Gastrocnemius medialis (tissue), 4 donors: ENCODE measurements around the gene ZNF3. TPM values are rescaled to one million over a fixed set of nuclear protein-coding genes. Genes with fewer than 3 reads are reported as not detected.

Source experiments
- ATAC-seq, 2 donors: fragments of 150-250 bp; one replicate each; pipeline ENCODE4 v1.9.1; 2016
- DNase-seq, 2 donors: peaks; one replicate each; pipeline ENCODE4 v3.0.0-alpha.2; 2019
- H3K27ac ChIP-seq, 4 donors: fragments of 200-600 bp; sonication (generic); 1 replicate in 1 of 4; 2 replicates in 3 of 4; pipeline ENCODE4 v1.5.1; 2016 to 2018; ENCODE audit warnings: mild to moderate bottlenecking in 2 of 4, moderate library complexity in 1 of 4
- H3K27me3 ChIP-seq, 3 donors: fragments of 200-600 bp; sonication (generic) in 2 of 3; 1 replicate in 1 of 3; 2 replicates in 2 of 3; pipeline versions ENCODE4 v1.5.1 to v1.6.0; 2016 to 2019; ENCODE audit warnings: mild to moderate bottlenecking in 1 of 3, moderate library complexity in 1 of 3
- H3K36me3 ChIP-seq, 2 donors: fragments of 200-600 bp; sonication (generic) in 1 of 2; one replicate each; pipeline ENCODE4 v1.5.1; 2017 to 2018
- H3K4me1 ChIP-seq, 2 donors: fragments of 200-600 bp; sonication (generic) in 1 of 2; one replicate each; pipeline ENCODE4 v1.5.1; 2016 to 2017; ENCODE audit warnings: mild to moderate bottlenecking in 2 of 2
- H3K4me3 ChIP-seq, 4 donors: fragments of 200-600 bp; sonication (generic) in 3 of 4; 1 replicate in 1 of 4; 2 replicates in 3 of 4; pipeline ENCODE4 v1.5.1; 2016 to 2019; ENCODE audit warnings: mild to moderate bottlenecking in 2 of 4
- H3K9me3 ChIP-seq, 3 donors: fragments of 200-600 bp; sonication (generic) in 2 of 3; 1 replicate in 1 of 3; 2 replicates in 2 of 3; pipeline ENCODE4 v1.5.1; 2016 to 2019
- CTCF ChIP-seq, 5 experiments: fragments of 450-650 bp in 3 of 5; fragments of 200-600 bp in 2 of 5; sonication (generic) in 2 of 5; IDR thresholded peaks in 4 of 5; conservative IDR thresholded peaks in 1 of 5; 1 replicate in 4 of 5; 2 replicates in 1 of 5; pipeline ENCODE4 v1.5.1; 2016 to 2019; ENCODE audit warnings: antibody characterized with exemption in 5 of 5, mild to moderate bottlenecking in 3 of 5, moderate library complexity in 3 of 5
- POLR2A ChIP-seq, 2 donors: fragments of 450-650 bp; IDR thresholded peaks; one replicate each; pipeline ENCODE4 v1.6.1; 2017; ENCODE audit warnings: antibody characterized with exemption in 2 of 2, mild to moderate bottlenecking in 2 of 2, moderate library complexity in 2 of 2
- in situ Hi-C, 4 donors: fragments of 200-750 bp; cut with MboI; loops; one replicate each; pipeline versions ENCODE4 v1.15.0 to v1.8.0; 2017; ENCODE audit warnings: low sequenced_read_pairs in 4 of 4
- intact Hi-C: fragments of 100-400 bp; cut with DNase I; formaldehyde crosslinking; loops from one replicate; pipeline ENCODE4 v1.15.1; 2023; ENCODE audit warnings: low total_unique reads
- total RNA-seq, 4 donors: library from RNA; depleted of rRNA; stranded (reverse); fragments of >200 nt; gene quantifications; one replicate each; pipeline versions ENCODE4 v1.1.0 to v1.2.3, GENCODE V29; 2016

Gene ZNF3
- total RNA-seq, 4 donors from 2014 or later = 11.2 to 19.2 (median 16.1) TPM

GRCh38 chr7:100124301-100125230, 43.0 kb upstream of the ZNF3 start:
- peaks cover 20 to 23% of the 10 kb centered on the region in 2 donors for H3K4me1 ChIP-seq
- no peak for ATAC-seq
- no peak for TF ChIP-seq POLR2A (IDR thresholded peaks at IDR 0.05)
- no peak for TF ChIP-seq CTCF (IDR thresholded peaks at IDR 0.05 in 4 of 5, conservative IDR thresholded peaks at IDR 0.05 in 1 of 5)
- H3K9me3 ChIP-seq = no peaks in the 10 kb centered on the region
- no peaks in the 10 kb centered on the region for H3K27me3 ChIP-seq
- no peak for DNase-seq
- in situ Hi-C loops = loop anchor here in 2 of 4 donors (10.0 to 25.0 kb wide), 2 partner anchors 130 to 213 kb away; no protein-coding TSS in a partner anchor
- H3K36me3 ChIP-seq = no peaks in the 10 kb centered on the region
- H3K27ac ChIP-seq = peak overlapping the region in 1 of 4 donors; percentile 31
- intact Hi-C loops = loop anchor here (5.0 to 10.0 kb wide), 3 partner anchors 37 to 132 kb away; partner anchors contain the start of genes COPS6 and ZKSCAN1
- no peak overlapping the region for H3K4me3 ChIP-seq

DNA sequence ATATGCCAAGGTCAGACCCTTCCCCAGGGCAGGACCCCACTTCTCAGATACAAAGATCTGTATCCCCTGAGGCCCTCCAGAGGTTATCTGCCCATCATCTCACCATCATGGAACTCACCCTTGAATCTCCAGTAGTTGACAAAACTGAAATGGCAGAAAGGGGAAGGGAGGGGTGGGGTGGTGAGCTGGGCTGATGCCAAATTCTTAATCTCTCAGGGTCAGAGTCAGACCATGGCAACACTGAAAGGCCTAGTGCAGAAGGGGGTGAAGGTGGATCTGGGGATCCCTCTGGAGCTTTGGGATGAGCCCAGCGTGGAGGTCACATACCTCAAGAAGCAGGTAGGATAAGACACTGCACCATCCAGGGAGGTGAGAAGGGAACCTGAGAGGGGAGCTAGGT, 41.0 kb upstream of the ZNF3 start:
- H3K4me1 ChIP-seq = peaks cover 28 to 32% of the 10 kb centered on the region in 2 donors
- TF ChIP-seq POLR2A (IDR thresholded peaks at IDR 0.05) = no peak
- no peak for TF ChIP-seq CTCF (IDR thresholded peaks at IDR 0.05 in 4 of 5, conservative IDR thresholded peaks at IDR 0.05 in 1 of 5)
- in situ Hi-C loops = loop anchor here in 1 of 4 donors (10.0 kb wide), 1 partner anchor 128 kb away; no protein-coding TSS in a partner anchor
- H3K4me3 ChIP-seq = no peak overlapping the region
- intact Hi-C loops = loop anchor here (10.0 kb wide), 1 partner anchor 108 kb away; the partner anchor contains the start of gene ZKSCAN1
- DNase-seq (no peak), ATAC-seq (no peak)
- no peaks in the 10 kb centered on the region for H3K27me3 ChIP-seq
- H3K36me3 ChIP-seq = no peaks in the 10 kb centered on the region
- no peaks in the 10 kb centered on the region for H3K9me3 ChIP-seq
- no peak overlapping the region for H3K27ac ChIP-seq

DNA sequence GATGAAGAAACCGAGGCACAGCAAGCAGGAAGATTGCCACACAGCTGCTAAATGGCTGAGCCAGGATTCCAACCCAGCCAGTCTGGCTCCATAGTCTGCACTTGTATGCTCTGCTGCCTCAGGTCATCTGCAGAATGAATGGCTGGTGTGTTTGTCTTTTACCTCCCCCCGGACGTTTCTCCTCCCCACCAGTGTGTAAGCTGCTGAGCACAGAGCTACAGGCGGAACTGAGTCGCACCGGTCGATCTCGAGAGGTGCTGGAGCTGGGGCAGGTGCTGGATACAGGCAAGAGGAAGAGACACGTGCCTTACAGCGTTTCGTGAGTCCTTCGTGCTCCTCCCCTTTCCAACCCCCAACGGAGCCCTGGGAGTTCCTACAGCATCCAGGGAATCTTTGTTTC, 40.5 kb upstream of the ZNF3 start:
- intact Hi-C loops (loop anchor here (10.0 kb wide), 1 partner anchor 107 kb away; the partner anchor contains the start of gene ZKSCAN1), in situ Hi-C loops (loop anchor here in 1 of 4 donors (10.0 kb wide), 1 partner anchor 127 kb away; no protein-coding TSS in a partner anchor)
- TF ChIP-seq POLR2A (IDR thresholded peaks at IDR 0.05) (no peak), CTCF (IDR thresholded peaks at IDR 0.05 in 4 of 5, conservative IDR thresholded peaks at IDR 0.05 in 1 of 5) (no peak)
- ATAC-seq = no peak
- H3K27me3 ChIP-seq = no peaks in the 10 kb centered on the region
- no peaks in the 10 kb centered on the region for H3K9me3 ChIP-seq
- no peak for DNase-seq
- no peak overlapping the region for H3K27ac ChIP-seq
- H3K4me1 ChIP-seq = peaks cover 28 to 32% of the 10 kb centered on the region in 2 donors
- no peak overlapping the region for H3K4me3 ChIP-seq
- no peaks in the 10 kb centered on the region for H3K36me3 ChIP-seq

DNA sequence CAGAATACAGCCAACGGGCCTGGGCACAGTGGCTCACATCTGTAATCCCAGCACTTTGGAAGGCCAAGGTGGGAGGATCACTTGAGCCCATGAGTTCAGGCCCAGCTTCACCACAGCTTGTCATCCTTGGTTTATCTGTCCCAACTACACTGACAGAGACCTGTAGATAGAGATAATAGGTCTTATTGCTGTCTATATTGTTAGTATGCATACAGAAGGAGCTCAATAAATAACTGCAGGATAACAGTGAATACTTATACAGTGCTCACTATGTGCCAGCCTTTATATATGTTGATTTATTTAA, 39.2 kb upstream of the ZNF3 start:
- Histone ChIP-seq H3K4me1 (peaks cover 20 to 24% of the 10 kb centered on the region in 2 donors), H3K27me3 (no peaks in the 10 kb centered on the region), H3K36me3 (no peaks in the 10 kb centered on the region), H3K4me3 (peak overlapping the region in 1 of 4 donors; percentile 88), H3K27ac (peak overlapping the region in 2 of 4 donors; percentile 88 to 90), H3K9me3 (no peaks in the 10 kb centered on the region)
- intact Hi-C loops (loop anchor here (10.0 kb wide), 1 partner anchor 106 kb away; the partner anchor contains the start of gene ZKSCAN1), in situ Hi-C loops (loop anchor here in 1 of 4 donors (10.0 kb wide), 1 partner anchor 126 kb away; no protein-coding TSS in a partner anchor)
- no peak for ATAC-seq
- no peak for TF ChIP-seq CTCF (IDR thresholded peaks at IDR 0.05 in 4 of 5, conservative IDR thresholded peaks at IDR 0.05 in 1 of 5)
- DNase-seq = no peak
